HCT116 (cell line): Measurements from ENCODE around the gene PPP4R2. TPM values are rescaled to one million over a fixed set of nuclear protein-coding genes. Genes with fewer than 3 reads are reported as not detected.
A peak's percentile ranks its signal among the peaks of the same experiment; 100 is the strongest.

Experiments
- ATAC-seq: fragments of 200-7000 bp; cut with Tn5 transposase; 2 replicates; pipeline ENCODE4 v1.9.1; 2020; ENCODE audit warnings: mild to moderate bottlenecking, moderate library complexity
- BruUV-seq: library from RNA; stranded (reverse); fragments of 400-500 nt; replicated peaks from 2 replicates; lab custom pipeline; 2021; lab: Mats Ljungman, UMichigan
- CTCF ChIA-PET: fragments of 300-600 bp; sonication (Branson Sonifier 250); formaldehyde crosslinking; loops from one replicate; lab custom pipeline; 2021; ENCODE audit warnings: antibody characterized with exemption; lab: Charles Lee
- POLR2A ChIA-PET: fragments of 300-600, 350-600 bp; sonication (Branson Sonifier 250); formaldehyde crosslinking; loops from one replicate; lab custom pipeline; 2021; ENCODE audit warnings: antibody characterized with exemption; lab: Charles Lee
- RAD21 ChIA-PET, 2 experiments: fragments of 300-600 bp; sonication (Branson Sonifier 250); formaldehyde crosslinking; loops; one replicate each; lab custom pipeline; 2023; ENCODE audit warnings: low total read pairs in 2 of 2; ENCODE audit not compliant: uncharacterized antibody in 2 of 2, unreplicated experiment in 2 of 2, low non-redundant PET in 1 of 2; lab: Charles Lee
- DNase-seq: peaks from one replicate; pipeline ENCODE4 v3.0.0-alpha.2; 2010; ENCODE audit warnings: low read depth, low spot score
- H2AFZ ChIP-seq: fragments of 200-600 bp; shearing (Covaris generic), sonication (generic); 2 replicates; pipeline ENCODE4 v1.6.1; 2017; ENCODE audit warnings: low read depth, mixed run types, mixed read lengths, antibody characterized with exemption, low read length; ENCODE audit not compliant: poor library complexity, severe bottlenecking
- H3K27ac ChIP-seq: 2 replicates; pipeline ENCODE4 v1.5.1; 2012; ENCODE audit warnings: low read depth, low read length
- H3K27me3 ChIP-seq: fragments of 200-600 bp; sonication (generic); 2 replicates; pipeline ENCODE4 v1.6.1; 2016; ENCODE audit warnings: mixed run types, low read length, mixed read lengths; ENCODE audit not compliant: insufficient read depth
- H3K36me3 ChIP-seq, 2 experiments: fragments of 200-500 bp in 1 of 2; fragments of 200-600 bp in 1 of 2; sonication (Bioruptor generic) in 1 of 2; sonication (generic) in 1 of 2; 2 replicates each; pipeline versions ENCODE4 v1.5.1 to v1.6.1; 2014 to 2016; ENCODE audit warnings: low read length in 2 of 2, inconsistent platforms in 1 of 2, mixed read lengths in 1 of 2, mixed run types in 1 of 2; ENCODE audit not compliant: insufficient read depth in 2 of 2, control insufficient read depth in 1 of 2
- H3K4me1 ChIP-seq, 2 experiments: fragments of 200-600 bp in 1 of 2; sonication (generic) in 1 of 2; 2 replicates each; pipeline versions ENCODE4 v1.5.1 to v1.6.1; 2012 to 2017; ENCODE audit warnings: low read length in 2 of 2, inconsistent platforms in 1 of 2, mild to moderate bottlenecking in 1 of 2, mixed read lengths in 1 of 2, mixed run types in 1 of 2, moderate library complexity in 1 of 2; ENCODE audit not compliant: insufficient read depth in 2 of 2, control insufficient read depth in 1 of 2
- H3K4me2 ChIP-seq: fragments of 200-600 bp; sonication (generic); 2 replicates; pipeline ENCODE4 v1.6.1; 2017; ENCODE audit warnings: mixed run types, low read length, mixed read lengths
- H3K4me3 ChIP-seq, 2 experiments: fragments of 200-600 bp in 1 of 2; sonication (generic) in 1 of 2; replicated peaks in 1 of 2; 2 replicates each; pipeline ENCODE4 v1.5.1; 2011 to 2016; ENCODE audit warnings: low read length in 2 of 2, control low read depth in 1 of 2, low read depth in 1 of 2, mild to moderate bottlenecking in 1 of 2, mixed read lengths in 1 of 2, mixed run types in 1 of 2
- H3K79me2 ChIP-seq: fragments of 200-600 bp; sonication (generic); 2 replicates; pipeline ENCODE4 v1.6.1; 2017; ENCODE audit warnings: mild to moderate bottlenecking, mixed run types, low read length, moderate library complexity, mixed read lengths; ENCODE audit not compliant: insufficient read depth
- H3K9ac ChIP-seq: fragments of 200-600 bp; sonication (generic); 2 replicates; pipeline ENCODE4 v1.6.1; 2016; ENCODE audit warnings: low read length, mixed read lengths
- H3K9me2 ChIP-seq: fragments of 200-600 bp; sonication (generic), shearing (Covaris generic); 2 replicates; pipeline ENCODE4 v1.6.1; 2017; ENCODE audit warnings: mixed run types, mild to moderate bottlenecking, moderate library complexity; ENCODE audit not compliant: insufficient read depth
- H3K9me3 ChIP-seq, 2 experiments: fragments of 200-500 bp in 1 of 2; fragments of 200-600 bp in 1 of 2; sonication (Bioruptor generic) in 1 of 2; sonication (generic) in 1 of 2; 2 replicates each; pipeline ENCODE4 v1.6.1; 2014 to 2017; ENCODE audit warnings: low read length in 2 of 2, mixed read lengths in 2 of 2, inconsistent platforms in 1 of 2, low read depth in 1 of 2, mild to moderate bottlenecking in 1 of 2, mixed run types in 1 of 2, moderate library complexity in 1 of 2; ENCODE audit not compliant: control insufficient read depth in 1 of 2, insufficient read depth in 1 of 2
- H4K20me1 ChIP-seq: fragments of 200-600 bp; sonication (generic), shearing (Covaris generic); 2 replicates; pipeline ENCODE4 v1.6.1; 2017; ENCODE audit warnings: mixed run types, mild to moderate bottlenecking, moderate library complexity; ENCODE audit not compliant: insufficient read depth
- ATF3 ChIP-seq: IDR thresholded peaks from 2 replicates; pipeline ENCODE4 v1.6.1; 2012
- CBX3 ChIP-seq: IDR thresholded peaks from 2 replicates; pipeline ENCODE4 v1.6.1; 2012; ENCODE audit warnings: low read depth
- EZH2phosphoT487 ChIP-seq: fragments of 200-600 bp; IDR thresholded peaks from 2 replicates; pipeline ENCODE4 v1.6.1; 2018; ENCODE audit warnings: antibody characterized with exemption, borderline replicate concordance
- SIN3A ChIP-seq: IDR thresholded peaks from 2 replicates; pipeline ENCODE4 v1.6.1; 2012; ENCODE audit warnings: low read depth
- SRF ChIP-seq: IDR thresholded peaks from 2 replicates; pipeline ENCODE4 v1.6.1; 2012; ENCODE audit warnings: low read depth
- ZBTB33 ChIP-seq: IDR thresholded peaks from 2 replicates; pipeline ENCODE4 v1.6.1; 2011; ENCODE audit warnings: mild to moderate bottlenecking, low read length, moderate library complexity; ENCODE audit not compliant: insufficient replicate concordance; ENCODE audit errors: extremely low read depth
- ZFX ChIP-seq: fragments of 450-650 bp; IDR thresholded peaks from 2 replicates; pipeline ENCODE4 v1.6.1; 2017
- ZNF274 ChIP-seq: fragments of 200-500 bp; sonication (Bioruptor generic); IDR thresholded peaks from 2 replicates; pipeline ENCODE4 v1.6.1; 2014; ENCODE audit warnings: mild to moderate bottlenecking, low read depth, low read length, inconsistent platforms
- intact Hi-C: fragments of 100-400 bp; cut with micrococcal nuclease; formaldehyde crosslinking; loops from 2 replicates; pipeline ENCODE4 v1.10.0; 2022
- total RNA-seq: library from RNA; stranded (reverse); gene quantifications from one replicate; pipeline ENCODE4 v1.2.1, GENCODE V29; 2021; ENCODE audit not compliant: unreplicated experiment

The PPP4R2 gene
- total RNA-seq, 1 experiment from 2014 or later, result 72.5 TPM

GRCh38 chr3:73069187-73069586, 72.6 kb downstream of the PPP4R2 start:
- Histone ChIP-seq H3K4me3 (no peak overlapping the region), H4K20me1 (no peaks in the 10 kb centered on the region), H3K27me3 (no peaks in the 10 kb centered on the region), H3K9me2 (no peaks in the 10 kb centered on the region), H3K9me3 (no peaks in the 10 kb centered on the region), H3K79me2 (no peaks in the 10 kb centered on the region), H3K27ac (no peak overlapping the region), H3K36me3 (peaks cover 4 to 18% of the 10 kb centered on the region in 2 experiments; a peak in 3 of 4 replicates), H3K4me2 (no peak overlapping the region), H3K9ac (no peak overlapping the region), H2AFZ (no peak overlapping the region), H3K4me1 (no peaks in the 10 kb centered on the region)
- intact Hi-C loops, result no loop called here
- CTCF ChIA-PET, result no interaction called here
- no peak for TF ChIP-seq ATF3
- TF ChIP-seq SIN3A, result no peak
- no peak for TF ChIP-seq ZFX
- TF ChIP-seq ZBTB33, result no peak
- TF ChIP-seq ZNF274, result no peak
- no TSS peak for BruUV-seq
- DNase-seq (no peak), ATAC-seq (no peak)
- RAD21 ChIA-PET, result no interaction called here
- POLR2A ChIA-PET, result no interaction called here

GRCh38 chr3:73069775-73070444, 73.3 kb downstream of the PPP4R2 start:
- H3K9me3 ChIP-seq, result no peaks in the 10 kb centered on the region
- no peak overlapping the region for H3K4me3 ChIP-seq
- ChIA-PET CTCF (no interaction called here), RAD21 (no interaction called here)
- H3K4me2 ChIP-seq, result no peak overlapping the region
- H3K36me3 ChIP-seq, result peaks cover 4 to 13% of the 10 kb centered on the region in 2 experiments; a peak in 3 of 4 replicates
- DNase-seq, result no peak
- no peaks in the 10 kb centered on the region for H3K79me2 ChIP-seq
- no TSS peak for BruUV-seq
- H4K20me1 ChIP-seq, result no peaks in the 10 kb centered on the region
- intact Hi-C loops, result no loop called here
- no peak overlapping the region for H3K9ac ChIP-seq
- H2AFZ ChIP-seq, result no peak overlapping the region
- H3K9me2 ChIP-seq, result no peaks in the 10 kb centered on the region
- TF ChIP-seq EZH2phosphoT487, result no peak
- no peak for TF ChIP-seq ATF3
- no peak for TF ChIP-seq SRF
- TF ChIP-seq ZBTB33, result no peak
- TF ChIP-seq ZNF274, result no peak
- no peak for TF ChIP-seq CBX3
- TF ChIP-seq, all 23 proteins: peak for 0
- H3K27ac ChIP-seq, result no peak overlapping the region
- H3K4me1 ChIP-seq, result no peaks in the 10 kb centered on the region
- no peaks in the 10 kb centered on the region for H3K27me3 ChIP-seq
- POLR2A ChIA-PET, result no interaction called here
- ATAC-seq, result peak; percentile 25; the same call in 1 of the 2 replicates
